HEK293T (cell line): Measurements from ENCODE around the gene MRPL43.

Experiments
- CTCF ChIA-PET: fragments of 350-600 bp; formaldehyde crosslinking; extraction: SDS; loops from one replicate; lab custom pipeline; 2021; ENCODE audit warnings: antibody characterized with exemption, inconsistent platforms; lab: Yijun Ruan, JAX
- POLR2A ChIA-PET: fragments of 350-600 bp; formaldehyde crosslinking; extraction: SDS; loops from one replicate; lab custom pipeline; 2020; ENCODE audit warnings: antibody characterized with exemption, inconsistent platforms; lab: Yijun Ruan, JAX
- DNase-seq: peaks from one replicate; pipeline ENCODE4 v3.0.0; 2012; ENCODE audit warnings: mixed read lengths; ENCODE audit errors: extremely low spot score
- ARNT ChIP-seq: fragments of 450-650 bp; IDR thresholded peaks from 2 replicates; pipeline ENCODE4 v1.6.1; 2017; ENCODE audit warnings: mild to moderate bottlenecking
- BHLHE40 ChIP-seq: fragments of 450-650 bp; IDR thresholded peaks from 2 replicates; pipeline ENCODE4 v1.6.1; 2016; ENCODE audit warnings: mild to moderate bottlenecking, moderate library complexity, borderline replicate concordance
- CTBP1 ChIP-seq: fragments of 450-650 bp; IDR thresholded peaks from 2 replicates; pipeline ENCODE4 v1.6.1; 2016; ENCODE audit warnings: borderline replicate concordance
- ELF4 ChIP-seq: fragments of 450-650 bp; IDR thresholded peaks from 2 replicates; pipeline ENCODE4 v1.6.1; 2017; ENCODE audit warnings: antibody characterized with exemption
- FOXA1 ChIP-seq: fragments of 450-650 bp; IDR thresholded peaks from 2 replicates; pipeline ENCODE4 v1.6.1; 2016; ENCODE audit warnings: mild to moderate bottlenecking
- FOXK2 ChIP-seq: fragments of 450-650 bp; IDR thresholded peaks from 2 replicates; pipeline ENCODE4 v1.6.1; 2016; ENCODE audit warnings: mild to moderate bottlenecking
- FOXM1 ChIP-seq: fragments of 450-650 bp; IDR thresholded peaks from 2 replicates; pipeline ENCODE4 v1.6.1; 2017; ENCODE audit warnings: mild to moderate bottlenecking, borderline replicate concordance
- HDGF ChIP-seq: fragments of 450-650 bp; IDR thresholded peaks from 2 replicates; pipeline ENCODE4 v1.6.1; 2017; ENCODE audit warnings: antibody characterized with exemption, borderline replicate concordance
- L3MBTL2 ChIP-seq: fragments of 450-650 bp; conservative IDR thresholded peaks from 2 replicates; pipeline ENCODE4 v1.6.1; 2016; ENCODE audit warnings: mild to moderate bottlenecking
- LEF1 ChIP-seq: fragments of 450-650 bp; IDR thresholded peaks from 2 replicates; pipeline ENCODE4 v1.6.1; 2017; ENCODE audit warnings: mild to moderate bottlenecking, borderline replicate concordance
- NFRKB ChIP-seq: fragments of 450-650 bp; IDR thresholded peaks from 2 replicates; pipeline ENCODE4 v1.6.1; 2016; ENCODE audit warnings: mild to moderate bottlenecking, moderate library complexity
- PKNOX1 ChIP-seq: fragments of 450-650 bp; IDR thresholded peaks from 2 replicates; pipeline ENCODE4 v1.6.1; 2016
- SP1 ChIP-seq: fragments of 450-650 bp; IDR thresholded peaks from 2 replicates; pipeline ENCODE4 v1.6.1; 2017
- SUZ12 ChIP-seq: fragments of 450-650 bp; IDR thresholded peaks from 2 replicates; pipeline ENCODE4 v1.6.1; 2016; ENCODE audit warnings: mild to moderate bottlenecking
- TARDBP ChIP-seq: fragments of 450-650 bp; IDR thresholded peaks from 2 replicates; pipeline ENCODE4 v1.6.1; 2016
- ZNF384 ChIP-seq: fragments of 450-650 bp; IDR thresholded peaks from 2 replicates; pipeline ENCODE4 v1.6.1; 2016

MRPL43 gene

GRCh38 chr10:101021692-101022251 lies 34.5 kb upstream of the MRPL43 start:
- POLR2A ChIA-PET = no interaction called here

GRCh38 chr10:101021239-101021638 lies 33.9 kb upstream of the MRPL43 start:
- TF ChIP-seq ELF4 (no peak), HDGF (no peak), ZNF384 (no peak), CTBP1 (no peak), PKNOX1 (no peak), FOXM1 (no peak), NFRKB (no peak), LEF1 (no peak), L3MBTL2 (no peak), ARNT (no peak), TARDBP (no peak), SUZ12 (no peak), BHLHE40 (no peak), SP1 (no peak)
- ChIA-PET POLR2A (no interaction called here), CTCF (interaction anchor here (1.3 kb wide), 1 partner anchor 53 kb away, joined by 4 read pairs; no protein-coding TSS in a partner anchor)
- no peak for DNase-seq

More at GRCh38 chr10:101021692-101022251, 34.5 kb upstream of the MRPL43 start:
- TF ChIP-seq LEF1 = no peak
- TF ChIP-seq PKNOX1 = no peak
- TF ChIP-seq NFRKB = no peak
- no peak for TF ChIP-seq ARNT
- TF ChIP-seq CTBP1 = no peak
- TF ChIP-seq TARDBP = no peak
- no peak for TF ChIP-seq HDGF
- TF ChIP-seq BHLHE40 = no peak
- no peak for TF ChIP-seq FOXM1
- no peak for TF ChIP-seq L3MBTL2
- no peak for TF ChIP-seq SP1
- TF ChIP-seq ELF4 = no peak
- TF ChIP-seq SUZ12 = no peak
- no peak for TF ChIP-seq ZNF384
- no peak for TF ChIP-seq FOXK2
- no peak for TF ChIP-seq FOXA1
- CTCF ChIA-PET = interaction anchor here (0.6 to 1.3 kb wide), 2 partner anchors 18 to 53 kb away, joined by 3 to 4 read pairs; no protein-coding TSS in a partner anchor
- DNase-seq = no peak

GRCh38 chr10:101020427-101021075 lies 33.3 kb upstream of the MRPL43 start:
- DNase-seq = no peak
- ChIA-PET POLR2A (no interaction called here), CTCF (interaction anchor here (1.2 to 2.1 kb wide), 2 partner anchors 35 to 53 kb away, joined by 4 read pairs; no protein-coding TSS in a partner anchor)
- no peak for TF ChIP-seq ELF4
- TF ChIP-seq L3MBTL2 = no peak
- TF ChIP-seq CTBP1 = no peak
- TF ChIP-seq ARNT = no peak
- TF ChIP-seq TARDBP = no peak
- no peak for TF ChIP-seq PKNOX1
- no peak for TF ChIP-seq HDGF
- TF ChIP-seq LEF1 = no peak
- TF ChIP-seq SP1 = no peak

- TF ChIP-seq SP1 (no peak), CTBP1 (no peak), HDGF (no peak), FOXA1 (no peak), FOXK2 (no peak), ARNT (no peak), PKNOX1 (no peak), NFRKB (no peak), ZNF384 (no peak), FOXM1 (no peak), ELF4 (no peak), LEF1 (no peak), L3MBTL2 (no peak)
Observed at GRCh38 chr10:101019440-101019703, 32.1 kb upstream of the MRPL43 start.

More at GRCh38 chr10:101019440-101019703, 32.1 kb upstream of the MRPL43 start:
- ChIA-PET POLR2A (interaction anchor here (0.6 to 3.4 kb wide), 7 partner anchors 11 to 106 kb away, joined by 3 to 14 read pairs (median 4); partner anchors contain the start of genes KAZALD1, MRPL43, PDZD7 and SFXN3), CTCF (interaction anchor here (0.7 to 3.8 kb wide), 14 partner anchors 9 to 123 kb away, joined by 3 to 35 read pairs (median 5); partner anchors contain the start of genes KAZALD1, PDZD7 and SFXN3)
- no peak for DNase-seq
